ENCODE measurements around the gene NBEAL2. TPM values are rescaled to one million over a fixed set of nuclear protein-coding genes. Genes with fewer than 3 reads are reported as not detected.

NBEAL2 gene
- total RNA-seq, 1 experiment from 2014 or later = 50.7 TPM

- no peak overlapping the region for H3K4me3 ChIP-seq (ENCODE audit: low read length)
- H3K36me3 ChIP-seq (ENCODE audit: low read depth, low read length) = no peaks in the 10 kb centered on the region
- DNase-seq (no peak), ATAC-seq (peak; percentile 42; the same call in 1 of the 2 replicates)
- H2AFZ ChIP-seq (ENCODE audit: low read length) = no peak overlapping the region
- no peaks in the 10 kb centered on the region for H3K9me2 ChIP-seq (replicated peaks; ENCODE audit: low read length)
- no TSS peak for BruUV-seq (replicated peaks)
- no peaks in the 10 kb centered on the region for H3K9me3 ChIP-seq (ENCODE audit: low read length)
- H3F3A ChIP-seq (ENCODE audit: low read length, unreplicated experiment) = no peaks in the 10 kb centered on the region
- POLR2A ChIA-PET (ENCODE audit: unreplicated experiment) = no interaction called here
- no peaks in the 10 kb centered on the region for H4K20me1 ChIP-seq (ENCODE audit: low read length)
- CTCF ChIA-PET = no interaction called here
- H3K27ac ChIP-seq (ENCODE audit: low read length) = no peak overlapping the region
- peaks cover 15% of the 10 kb centered on the region for H3K79me2 ChIP-seq (ENCODE audit: low read length)
- peaks cover 1% of the 10 kb centered on the region for H3K4me1 ChIP-seq (ENCODE audit: insufficient read depth, low read length)
- H3K27me3 ChIP-seq (ENCODE audit: low read length) = no peaks in the 10 kb centered on the region
- no peak overlapping the region for H3K9ac ChIP-seq (ENCODE audit: low read length)
- H3K4me2 ChIP-seq (ENCODE audit: low read length) = no peak overlapping the region
- intact Hi-C loops (cut with micrococcal nuclease) = no loop called here
- TF ChIP-seq EZH2phosphoT487 (IDR thresholded peaks at IDR 0.05; ENCODE audit: borderline replicate concordance, low read length) = no peak
These were observed 8.4 kb downstream of the NBEAL2 start for GRCh38 chr3:46987743-46988401.

GRCh38 chr3:46988616-46989015, 9.2 kb downstream of the NBEAL2 start:
- Histone ChIP-seq H2AFZ (ENCODE audit: low read length) (no peak overlapping the region), H3K9me2 (replicated peaks; ENCODE audit: low read length) (no peaks in the 10 kb centered on the region), H4K20me1 (ENCODE audit: low read length) (no peaks in the 10 kb centered on the region), H3K4me2 (ENCODE audit: low read length) (no peak overlapping the region), H3F3A (ENCODE audit: low read length, unreplicated experiment) (no peaks in the 10 kb centered on the region), H3K4me1 (ENCODE audit: insufficient read depth, low read length) (no peaks in the 10 kb centered on the region), H3K79me2 (ENCODE audit: low read length) (peaks cover 10% of the 10 kb centered on the region), H3K9ac (ENCODE audit: low read length) (no peak overlapping the region), H3K27me3 (ENCODE audit: low read length) (no peaks in the 10 kb centered on the region), H3K27ac (ENCODE audit: low read length) (no peak overlapping the region), H3K36me3 (ENCODE audit: low read depth, low read length) (no peaks in the 10 kb centered on the region), H3K4me3 (ENCODE audit: low read length) (no peak overlapping the region), H3K9me3 (ENCODE audit: low read length) (no peaks in the 10 kb centered on the region)
- TF ChIP-seq CTCF (conservative IDR thresholded peaks at IDR 0.05; ENCODE audit: low read depth, low read length) (no peak), EZH2phosphoT487 (IDR thresholded peaks at IDR 0.05; ENCODE audit: borderline replicate concordance, low read length) (no peak), EZH2 (IDR thresholded peaks at IDR 0.05; ENCODE audit: low read length, unreplicated experiment) (no peak)
- intact Hi-C loops (cut with micrococcal nuclease) = no loop called here
- POLR2A ChIA-PET (ENCODE audit: unreplicated experiment) = no interaction called here
- no TSS peak for BruUV-seq (replicated peaks)
- ATAC-seq (no peak), DNase-seq (no peak)
- CTCF ChIA-PET = no interaction called here

- ChIA-PET POLR2A (ENCODE audit: unreplicated experiment) (no interaction called here), CTCF (no interaction called here)
- Histone ChIP-seq H3K9ac (ENCODE audit: low read length) (no peak overlapping the region), H3K27me3 (ENCODE audit: low read length) (no peaks in the 10 kb centered on the region), H3K79me2 (ENCODE audit: low read length) (peaks cover 8% of the 10 kb centered on the region), H3K9me3 (ENCODE audit: low read length) (no peaks in the 10 kb centered on the region), H4K20me1 (ENCODE audit: low read length) (no peaks in the 10 kb centered on the region), H3F3A (ENCODE audit: low read length, unreplicated experiment) (no peaks in the 10 kb centered on the region), H2AFZ (ENCODE audit: low read length) (no peak overlapping the region), H3K4me3 (ENCODE audit: low read length) (no peak overlapping the region), H3K27ac (ENCODE audit: low read length) (no peak overlapping the region), H3K4me1 (ENCODE audit: insufficient read depth, low read length) (no peaks in the 10 kb centered on the region), H3K9me2 (replicated peaks; ENCODE audit: low read length) (no peaks in the 10 kb centered on the region), H3K36me3 (ENCODE audit: low read depth, low read length) (no peaks in the 10 kb centered on the region), H3K4me2 (ENCODE audit: low read length) (no peak overlapping the region)
- intact Hi-C loops (cut with micrococcal nuclease) = no loop called here
- DNase-seq = no peak
- no TSS peak for BruUV-seq (replicated peaks)
- TF ChIP-seq EZH2phosphoT487 (IDR thresholded peaks at IDR 0.05; ENCODE audit: borderline replicate concordance, low read length) (no peak), EZH2 (IDR thresholded peaks at IDR 0.05; ENCODE audit: low read length, unreplicated experiment) (no peak), CTCF (conservative IDR thresholded peaks at IDR 0.05; ENCODE audit: low read depth, low read length) (no peak)
- ATAC-seq = no peak
These were observed 9.8 kb downstream of the NBEAL2 start for GRCh38 chr3:46989146-46989810.

Data from PC-3 (cell line).